H9 (cell line): Measurements from ENCODE around the gene USP53. TPM values are rescaled to one million over a fixed set of nuclear protein-coding genes. Genes with fewer than 3 reads are reported as not detected.

Experiments
- DNase-seq: peaks from one replicate; pipeline ENCODE4 v3.0.0-alpha.2; 2017
- H2AFZ ChIP-seq: one replicate; pipeline ENCODE4 v1.6.1; 2013; ENCODE audit warnings: mild to moderate bottlenecking, low read length, control low read depth, moderate library complexity
- H2AK5ac ChIP-seq: 2 replicates; pipeline ENCODE4 v1.6.1; 2013; ENCODE audit warnings: low read length, control low read depth, mixed read lengths; ENCODE audit not compliant: insufficient read length
- H2BK120ac ChIP-seq: one replicate; pipeline ENCODE4 v1.6.1; 2013; ENCODE audit warnings: low read depth, mild to moderate bottlenecking, low read length, control low read depth, inconsistent platforms; ENCODE audit not compliant: poor library complexity, severe bottlenecking
- H2BK12ac ChIP-seq: 2 replicates; pipeline ENCODE4 v1.6.1; 2013; ENCODE audit warnings: low read length, control low read depth, mixed read lengths, low read depth; ENCODE audit not compliant: insufficient read length
- H2BK15ac ChIP-seq: 2 replicates; pipeline ENCODE4 v1.6.1; 2013; ENCODE audit warnings: low read depth, low read length, control low read depth
- H2BK20ac ChIP-seq: one replicate; pipeline ENCODE4 v1.6.1; 2013; ENCODE audit warnings: low read depth, mild to moderate bottlenecking, low read length, control low read depth, inconsistent platforms; ENCODE audit not compliant: poor library complexity, severe bottlenecking
- H2BK5ac ChIP-seq: 2 replicates; pipeline ENCODE4 v1.6.1; 2013; ENCODE audit warnings: low read length, control low read depth, mixed read lengths; ENCODE audit not compliant: insufficient read length
- H3K14ac ChIP-seq: 2 replicates; pipeline ENCODE4 v1.6.1; 2013; ENCODE audit warnings: low read length, control low read depth; ENCODE audit not compliant: insufficient read depth
- H3K18ac ChIP-seq: 2 replicates; pipeline ENCODE4 v1.6.1; 2013; ENCODE audit warnings: low read depth, mild to moderate bottlenecking, mixed read lengths, low read length, control low read depth; ENCODE audit not compliant: insufficient read length
- H3K23ac ChIP-seq: 2 replicates; pipeline ENCODE4 v1.6.1; 2013; ENCODE audit warnings: low read length, control low read depth, mixed read lengths, low read depth; ENCODE audit not compliant: insufficient read length
- H3K23me2 ChIP-seq: 2 replicates; pipeline ENCODE4 v1.6.1; 2013; ENCODE audit warnings: low read depth, mild to moderate bottlenecking, mixed read lengths, low read length, control low read depth; ENCODE audit not compliant: insufficient read length, poor library complexity, severe bottlenecking
- H3K27ac ChIP-seq: 2 replicates; pipeline ENCODE4 v1.5.1; 2013; ENCODE audit warnings: low read length, control low read depth, mixed read lengths, low read depth; ENCODE audit not compliant: insufficient read length
- H3K27me3 ChIP-seq: 2 replicates; pipeline ENCODE4 v1.6.1; 2013; ENCODE audit warnings: low read length, control low read depth, inconsistent platforms; ENCODE audit not compliant: insufficient read depth
- H3K4ac ChIP-seq: 2 replicates; pipeline ENCODE4 v1.6.1; 2013; ENCODE audit warnings: low read depth, mild to moderate bottlenecking, control low read depth, inconsistent platforms, low read length, moderate library complexity
- H3K4me1 ChIP-seq: 2 replicates; pipeline ENCODE4 v1.6.1; 2013; ENCODE audit warnings: low read length, control low read depth, inconsistent platforms; ENCODE audit not compliant: insufficient read depth
- H3K4me2 ChIP-seq: 2 replicates; pipeline ENCODE4 v1.6.1; 2013; ENCODE audit warnings: low read length, control low read depth, mixed read lengths; ENCODE audit not compliant: insufficient read length, insufficient read depth
- H3K56ac ChIP-seq: 2 replicates; pipeline ENCODE4 v1.6.1; 2013; ENCODE audit warnings: low read depth, mild to moderate bottlenecking, mixed read lengths, low read length, control low read depth; ENCODE audit not compliant: insufficient read length
- H3K79me1 ChIP-seq: 2 replicates; pipeline ENCODE4 v1.6.1; 2013; ENCODE audit warnings: low read depth, mild to moderate bottlenecking, moderate library complexity, low read length, control low read depth, inconsistent platforms; ENCODE audit not compliant: insufficient read depth, poor library complexity, severe bottlenecking
- H3K79me2 ChIP-seq: 2 replicates; pipeline ENCODE4 v1.6.1; 2013; ENCODE audit warnings: low read length, control low read depth, inconsistent platforms; ENCODE audit not compliant: insufficient read depth
- H3K9ac ChIP-seq: 2 replicates; pipeline ENCODE4 v1.6.1; 2013; ENCODE audit warnings: low read length, control low read depth, mixed read lengths; ENCODE audit not compliant: insufficient read length; ENCODE audit errors: extremely low read depth
- H3K9me3 ChIP-seq: one replicate; pipeline ENCODE4 v1.6.1; 2013; ENCODE audit warnings: low read depth, low read length, inconsistent platforms; ENCODE audit not compliant: control insufficient read depth
- H3T11ph ChIP-seq: one replicate; pipeline ENCODE4 v1.6.1; 2013; ENCODE audit warnings: mild to moderate bottlenecking, low read length, control low read depth, inconsistent platforms
- H4K20me1 ChIP-seq: one replicate; pipeline ENCODE4 v1.6.1; 2013; ENCODE audit not compliant: control insufficient read depth, insufficient read length, insufficient read depth
- H4K5ac ChIP-seq: 2 replicates; pipeline ENCODE4 v1.6.1; 2013; ENCODE audit warnings: low read depth, mild to moderate bottlenecking, mixed read lengths, low read length, control low read depth; ENCODE audit not compliant: insufficient read length
- H4K8ac ChIP-seq: replicated peaks from 2 replicates; pipeline ENCODE4 v1.6.1; 2013; ENCODE audit warnings: low read length, control low read depth, mixed read lengths, low read depth; ENCODE audit not compliant: insufficient read length
- H4K91ac ChIP-seq: 2 replicates; pipeline ENCODE4 v1.6.1; 2013; ENCODE audit warnings: low read depth, mild to moderate bottlenecking, moderate library complexity, mixed read lengths, low read length, control low read depth; ENCODE audit not compliant: insufficient read length
- H3K27ac Mint-ChIP-seq, 3 experiments: 2 replicates in 2 of 3; 3 replicates in 1 of 3; pipeline ENCODE4 v1.8.0; 2020 to 2021; ENCODE audit warnings: mixed read lengths in 3 of 3, mild to moderate bottlenecking in 1 of 3, moderate library complexity in 1 of 3
- H3K27me3 Mint-ChIP-seq: 2 replicates; pipeline ENCODE4 v1.8.0; 2021; ENCODE audit warnings: low read depth, mild to moderate bottlenecking, moderate library complexity, mixed read lengths
- H3K36me3 Mint-ChIP-seq, 3 experiments: 2 replicates in 2 of 3; 3 replicates in 1 of 3; pipeline ENCODE4 v1.8.0; 2020 to 2021; ENCODE audit warnings: low read depth in 3 of 3, mixed read lengths in 3 of 3; ENCODE audit not compliant: insufficient read depth in 1 of 3
- H3K4me1 Mint-ChIP-seq, 2 experiments: 2 replicates each; pipeline ENCODE4 v1.8.0; 2020; ENCODE audit warnings: mixed read lengths in 2 of 2
- H3K4me3 Mint-ChIP-seq, 2 experiments: 2 replicates in 1 of 2; 3 replicates in 1 of 2; pipeline ENCODE4 v1.8.0; 2020 to 2021; ENCODE audit warnings: mild to moderate bottlenecking in 2 of 2, mixed read lengths in 2 of 2, moderate library complexity in 1 of 2
- H3K9me3 Mint-ChIP-seq, 2 experiments: 2 replicates in 1 of 2; 3 replicates in 1 of 2; pipeline ENCODE4 v1.8.0; 2020; ENCODE audit warnings: mild to moderate bottlenecking in 2 of 2, mixed read lengths in 2 of 2, moderate library complexity in 1 of 2
- WGBS: extraction: QIAGEN DNeasy Blood & Tissue Kit; methylation state at CpG from one replicate; pipeline ENCODE4 v1.1.7; 2013; ENCODE audit warnings: missing lambda C conversion rate, low lambda C conversion rate, mixed read lengths; ENCODE audit not compliant: insufficient read length; ENCODE audit errors: extremely low coverage; 5-methylcytosine and 5-hydroxymethylcytosine counted together
- total RNA-seq: library from RNA; stranded (reverse); gene quantifications from 2 replicates; pipeline ENCODE4 v1.2.1, GENCODE V29; 2021
- TF ChIP-seq, protein P1 (sequence below): fragments of 200-600 bp; sonication (generic); conservative IDR thresholded peaks from 3 replicates; pipeline ENCODE4 v1.8.0; 2021; ENCODE audit warnings: antibody characterized with exemption, mild to moderate bottlenecking

The USP53 gene
- total RNA-seq, 1 experiment from 2014 or later: 18.4 TPM

DNA sequence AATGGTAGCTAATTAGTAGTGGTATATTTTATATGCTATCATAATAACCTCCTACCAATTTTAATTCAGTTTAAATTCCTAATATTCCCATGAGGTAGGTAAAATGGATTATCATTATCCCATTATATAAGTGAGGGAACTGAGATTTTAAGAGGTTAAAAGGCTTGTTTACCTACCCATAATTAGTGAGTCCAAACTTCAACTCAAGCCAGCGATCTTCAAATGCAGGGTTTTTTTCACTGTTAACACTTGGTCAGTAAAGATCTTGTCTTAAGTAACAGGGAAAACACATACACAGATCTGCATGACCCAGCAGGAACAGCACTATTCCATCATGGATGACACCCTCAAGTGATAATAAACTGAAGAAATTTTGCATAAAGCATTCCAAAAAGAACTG lies 78.1 kb downstream of the USP53 start:
- TF ChIP-seq, protein P1, sequence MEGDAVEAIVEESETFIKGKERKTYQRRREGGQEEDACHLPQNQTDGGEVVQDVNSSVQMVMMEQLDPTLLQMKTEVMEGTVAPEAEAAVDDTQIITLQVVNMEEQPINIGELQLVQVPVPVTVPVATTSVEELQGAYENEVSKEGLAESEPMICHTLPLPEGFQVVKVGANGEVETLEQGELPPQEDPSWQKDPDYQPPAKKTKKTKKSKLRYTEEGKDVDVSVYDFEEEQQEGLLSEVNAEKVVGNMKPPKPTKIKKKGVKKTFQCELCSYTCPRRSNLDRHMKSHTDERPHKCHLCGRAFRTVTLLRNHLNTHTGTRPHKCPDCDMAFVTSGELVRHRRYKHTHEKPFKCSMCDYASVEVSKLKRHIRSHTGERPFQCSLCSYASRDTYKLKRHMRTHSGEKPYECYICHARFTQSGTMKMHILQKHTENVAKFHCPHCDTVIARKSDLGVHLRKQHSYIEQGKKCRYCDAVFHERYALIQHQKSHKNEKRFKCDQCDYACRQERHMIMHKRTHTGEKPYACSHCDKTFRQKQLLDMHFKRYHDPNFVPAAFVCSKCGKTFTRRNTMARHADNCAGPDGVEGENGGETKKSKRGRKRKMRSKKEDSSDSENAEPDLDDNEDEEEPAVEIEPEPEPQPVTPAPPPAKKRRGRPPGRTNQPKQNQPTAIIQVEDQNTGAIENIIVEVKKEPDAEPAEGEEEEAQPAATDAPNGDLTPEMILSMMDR: no peak
- Histone ChIP-seq H3T11ph (no peak overlapping the region), H4K5ac (no peak overlapping the region), H3K4ac (no peak overlapping the region), H3K14ac (no peak overlapping the region), H3K79me2 (no peaks in the 10 kb centered on the region), H3K79me1 (no peaks in the 10 kb centered on the region), H2BK15ac (no peak overlapping the region), H3K27ac (no peak overlapping the region), H3K27me3 (no peaks in the 10 kb centered on the region), H3K9ac (no peak overlapping the region), H4K20me1 (no peaks in the 10 kb centered on the region), H3K56ac (no peak overlapping the region), H3K23me2 (no peaks in the 10 kb centered on the region), H2BK20ac (no peak overlapping the region), H2BK5ac (no peak overlapping the region), H3K9me3 (no peaks in the 10 kb centered on the region), H3K4me1 (no peaks in the 10 kb centered on the region), H2BK12ac (no peak overlapping the region), H2AFZ (no peak overlapping the region), H2BK120ac (no peak overlapping the region), H3K23ac (no peak overlapping the region), H2AK5ac (no peak overlapping the region), H4K91ac (no peak overlapping the region), H3K4me2 (no peak overlapping the region), H3K18ac (no peak overlapping the region), H4K8ac (no peak overlapping the region)
- H3K27me3 Mint-ChIP-seq: no peaks in the 10 kb centered on the region
- WGBS: no CpG with 5 or more reads among the region's 1 CpG
- no peak for DNase-seq
- 0 out of 4 replicates have a peak, but pooled peaks cover 0 to 3% of the 10 kb centered on the region in 2 experiments for H3K4me1 Mint-ChIP-seq
- H3K9me3 Mint-ChIP-seq: no peaks in the 10 kb centered on the region
- peaks cover 0 to 9% (median 7%) of the 10 kb centered on the region in 3 experiments; a peak in 3 of 7 replicates for H3K36me3 Mint-ChIP-seq
- no peak overlapping the region for H3K4me3 Mint-ChIP-seq
- no peak overlapping the region for H3K27ac Mint-ChIP-seq
